SIG-M5 treated with dmso at 0.1 percent for 504 hours (cell line): Measurements from ENCODE around the gene TMEM132A.

Experiments
- DNase-seq: peaks from one replicate; lab custom pipeline; 2025; ENCODE audit not compliant: unreplicated experiment; lab: John Stamatoyannopoulos, UW

Gene TMEM132A

GRCh38 chr11:60937144-60937527 lies 12.9 kb downstream of the TMEM132A start:
- DNase-seq: no peak

GRCh38 chr11:60937811-60938210 lies 13.6 kb downstream of the TMEM132A start:
- no peak for DNase-seq

- DNase-seq: no peak
Measured at GRCh38 chr11:60938500-60938899, 14.2 kb downstream of the TMEM132A start.

- DNase-seq: no peak
Measured at GRCh38 chr11:60939301-60939700, 15.0 kb downstream of the TMEM132A start.

GRCh38 chr11:60939855-60940254 lies 15.6 kb downstream of the TMEM132A start:
- DNase-seq: no peak

GRCh38 chr11:60941371-60942119 lies 17.3 kb downstream of the TMEM132A start:
- DNase-seq: no peak

GRCh38 chr11:60942219-60942618 lies 18.0 kb downstream of the TMEM132A start:
- peak; percentile 18 for DNase-seq

- peak; percentile 50 for DNase-seq
Measured at GRCh38 chr11:60942970-60943565, 18.8 kb downstream of the TMEM132A start.

GRCh38 chr11:60944490-60945294 lies 20.4 kb downstream of the TMEM132A start:
- peak; percentile 24 for DNase-seq

- DNase-seq: no peak
Measured at GRCh38 chr11:60945295-60945667, 21.0 kb downstream of the TMEM132A start.

- no peak for DNase-seq
Measured at GRCh38 chr11:60946601-60947264, 22.5 kb downstream of the TMEM132A start.

GRCh38 chr11:60947700-60948099 lies 23.4 kb downstream of the TMEM132A start:
- no peak for DNase-seq

GRCh38 chr11:60948250-60948649 lies 24.0 kb downstream of the TMEM132A start:
- DNase-seq: no peak

GRCh38 chr11:60950024-60950423 lies 25.8 kb downstream of the TMEM132A start:
- no peak for DNase-seq

GRCh38 chr11:60950933-60951605 lies 26.8 kb downstream of the TMEM132A start:
- DNase-seq: no peak

GRCh38 chr11:60951606-60951903 lies 27.3 kb downstream of the TMEM132A start:
- no peak for DNase-seq

GRCh38 chr11:60951904-60952741 lies 27.9 kb downstream of the TMEM132A start, which contains the start of gene SLC15A3:
Gene SLC15A3 (minus strand): TSS chr11:60952176. CDS start chr11:60951551, 625 bp downstream.
- peak; percentile 93 for DNase-seq

- no peak for DNase-seq
Measured at GRCh38 chr11:60952742-60953170, 28.5 kb downstream of the TMEM132A start.

GRCh38 chr11:60953781-60954180 lies 29.5 kb downstream of the TMEM132A start:
- DNase-seq: no peak

GRCh38 chr11:60954421-60954820 lies 30.2 kb downstream of the TMEM132A start:
- no peak for DNase-seq
